D721Med (cell line): ENCODE results near the gene CHMP5.

Experiments
- DNase-seq: peaks from one replicate; pipeline ENCODE4 v3.0.0; 2011; ENCODE audit warnings: low spot score; ENCODE audit not compliant: insufficient read length
- FAIRE-seq: peaks from 2 replicates; lab custom pipeline; 2011; peaks lifted over from hg19 to GRCh38; lab: Jason Lieb, UNC
- CTCF ChIP-seq: IDR thresholded peaks from 2 replicates; pipeline ENCODE4 v1.5.1; 2012; ENCODE audit warnings: mild to moderate bottlenecking, control low read depth; ENCODE audit not compliant: insufficient read depth; ENCODE audit errors: missing control alignments

The CHMP5 gene

GRCh38 chr9:33273266-33273971, 8.6 kb downstream of the CHMP5 start:
- no peak for FAIRE-seq
- no peak for DNase-seq
- TF ChIP-seq CTCF = no peak

GRCh38 chr9:33273972-33274328, 9.1 kb downstream of the CHMP5 start:
- no peak for TF ChIP-seq CTCF
- no peak for FAIRE-seq
- no peak for DNase-seq

- no peak for FAIRE-seq
- DNase-seq = no peak
- no peak for TF ChIP-seq CTCF
These were observed 12.6 kb downstream of the CHMP5 start for GRCh38 chr9:33277484-33277883.

GRCh38 chr9:33285502-33285901, 20.7 kb downstream of the CHMP5 start:
- TF ChIP-seq CTCF = no peak
- DNase-seq (no peak), FAIRE-seq (no peak)

GRCh38 chr9:33287087-33287490, 22.2 kb downstream of the CHMP5 start:
- TF ChIP-seq CTCF = peak; percentile 81
- FAIRE-seq = no peak
- DNase-seq = peak; percentile 43

GRCh38 chr9:33288235-33288634, 23.4 kb downstream of the CHMP5 start:
- no peak for TF ChIP-seq CTCF
- no peak for FAIRE-seq
- no peak for DNase-seq

GRCh38 chr9:33288828-33289483, 24.1 kb downstream of the CHMP5 start:
- no peak for TF ChIP-seq CTCF
- FAIRE-seq (no peak), DNase-seq (no peak)
